BLaER1 (cell line): ENCODE measurements around the gene SCN5A.

Experiments
- H3K27ac ChIP-seq: shearing (Covaris generic); formaldehyde crosslinking; 2 replicates; pipeline ENCODE4 v1.8.1; 2022
- H3K27me3 ChIP-seq: shearing (Covaris generic); formaldehyde crosslinking; 2 replicates; pipeline ENCODE4 v1.8.1; 2022
- H3K36me3 ChIP-seq: shearing (Covaris generic); formaldehyde crosslinking; 2 replicates; pipeline ENCODE4 v1.8.1; 2022
- H3K4me1 ChIP-seq: shearing (Covaris generic); formaldehyde crosslinking; 2 replicates; pipeline ENCODE4 v1.8.1; 2022
- H3K4me2 ChIP-seq: shearing (Covaris generic); formaldehyde crosslinking; 2 replicates; pipeline ENCODE4 v1.8.1; 2022
- H3K4me3 ChIP-seq: shearing (Covaris generic); formaldehyde crosslinking; 2 replicates; pipeline ENCODE4 v1.8.1; 2022
- H3K9ac ChIP-seq: shearing (Covaris generic); formaldehyde crosslinking; 2 replicates; pipeline ENCODE4 v1.8.1; 2022
- H3K9me3 ChIP-seq: shearing (Covaris generic); formaldehyde crosslinking; 2 replicates; pipeline ENCODE4 v1.8.1; 2022
- H4K20me1 ChIP-seq: shearing (Covaris generic); formaldehyde crosslinking; 2 replicates; pipeline ENCODE4 v1.8.1; 2022
- Cebpa-rat ChIP-seq: shearing (Covaris generic); IDR thresholded peaks from 2 replicates; pipeline ENCODE4 v1.8.1; 2022

The SCN5A gene

DNA sequence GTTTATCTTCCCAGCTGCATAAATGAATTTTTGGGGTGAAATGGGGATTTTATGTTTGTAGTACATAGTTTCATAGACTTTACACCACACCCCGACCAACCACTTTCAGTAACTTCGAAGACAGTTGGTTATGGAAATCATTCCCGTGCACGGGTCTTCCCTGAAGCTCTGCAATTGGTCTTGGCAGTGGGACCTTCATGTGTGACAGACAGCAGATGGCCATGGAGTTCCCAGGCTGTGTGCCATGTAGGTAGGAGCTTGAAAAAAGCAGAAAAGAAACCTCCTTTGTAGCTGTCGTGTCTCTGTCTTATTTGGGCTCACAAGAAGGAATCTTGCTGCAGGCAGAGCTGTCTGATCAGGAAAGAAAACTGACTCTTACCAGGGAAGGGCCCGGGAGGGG lies 127.5 kb downstream of the SCN5A start:
- H4K20me1 ChIP-seq, result no peaks in the 10 kb centered on the region
- H3K4me3 ChIP-seq, result no peak overlapping the region
- no peaks in the 10 kb centered on the region for H3K27me3 ChIP-seq
- peaks cover 23% of the 10 kb centered on the region for H3K4me1 ChIP-seq
- H3K9me3 ChIP-seq, result no peaks in the 10 kb centered on the region
- no peak for TF ChIP-seq Cebpa-rat
- no peak overlapping the region for H3K4me2 ChIP-seq
- peaks cover 54% of the 10 kb centered on the region for H3K36me3 ChIP-seq
- no peak overlapping the region for H3K9ac ChIP-seq
- H3K27ac ChIP-seq, result no peak overlapping the region

DNA sequence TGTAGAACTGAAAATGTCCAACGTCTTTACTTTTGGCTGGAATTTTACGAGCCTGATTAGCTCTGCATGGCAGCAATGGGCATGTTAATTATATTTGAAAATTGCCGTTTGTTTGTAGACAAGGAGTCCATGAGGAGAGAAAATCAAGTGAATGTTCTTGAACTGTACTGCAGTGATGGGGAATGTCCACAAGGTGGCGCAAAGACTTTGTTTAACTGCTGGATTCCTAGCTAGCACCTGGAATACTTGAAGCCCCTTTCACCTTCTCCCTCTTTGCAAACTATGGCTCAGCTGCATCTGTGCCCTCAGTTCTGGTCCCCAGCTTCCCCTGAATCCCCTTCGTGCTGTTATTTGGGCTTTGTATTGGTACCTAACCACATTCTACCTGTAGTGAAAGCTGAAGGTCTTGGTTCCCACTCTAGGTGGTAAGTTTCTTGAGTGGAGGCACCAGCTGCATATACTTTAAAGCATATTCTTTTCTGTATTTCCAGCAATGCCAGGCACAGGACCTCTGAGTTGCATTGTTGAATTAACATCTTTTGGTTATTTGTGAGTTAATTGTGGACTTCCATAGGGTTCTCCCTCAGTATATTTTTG lies 128.0 kb downstream of the SCN5A start:
- Histone ChIP-seq H3K4me1 (peaks cover 23% of the 10 kb centered on the region), H3K4me2 (no peak overlapping the region), H3K4me3 (no peak overlapping the region), H3K27me3 (no peaks in the 10 kb centered on the region), H3K9ac (no peak overlapping the region), H3K27ac (no peak overlapping the region), H4K20me1 (no peaks in the 10 kb centered on the region), H3K9me3 (no peaks in the 10 kb centered on the region), H3K36me3 (peaks cover 49% of the 10 kb centered on the region)
- no peak for TF ChIP-seq Cebpa-rat

DNA sequence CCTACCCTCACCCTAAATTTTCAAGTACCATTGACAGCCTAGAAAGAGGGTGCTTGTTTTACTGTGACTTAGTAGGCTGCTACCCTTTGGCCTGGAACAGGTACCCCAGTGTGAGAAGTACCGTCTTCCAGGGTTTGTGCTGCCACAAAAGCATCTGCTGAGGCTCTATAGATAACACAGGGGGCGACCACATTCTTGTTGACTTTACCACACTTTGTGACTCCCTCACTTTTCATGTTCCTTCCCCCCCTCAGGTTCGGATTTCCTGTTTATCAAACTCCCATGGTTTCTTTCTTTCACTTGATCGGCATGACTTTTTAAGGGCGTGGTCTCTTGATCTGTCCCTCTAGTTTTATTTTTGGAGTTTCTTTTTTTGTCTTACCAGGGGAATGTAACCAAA lies 129.8 kb downstream of the SCN5A start:
- Histone ChIP-seq H3K9ac (0 out of 2 replicates have a peak overlapping the region, but pooled peaks have one; percentile 18), H3K9me3 (no peaks in the 10 kb centered on the region), H3K4me2 (peak overlapping the region; percentile 65), H4K20me1 (no peaks in the 10 kb centered on the region), H3K4me3 (no peak overlapping the region), H3K36me3 (peaks cover 41% of the 10 kb centered on the region), H3K27me3 (no peaks in the 10 kb centered on the region), H3K4me1 (peaks cover 23% of the 10 kb centered on the region), H3K27ac (peak overlapping the region; percentile 24; the same call in 1 of the 2 replicates)
- no peak for TF ChIP-seq Cebpa-rat

DNA sequence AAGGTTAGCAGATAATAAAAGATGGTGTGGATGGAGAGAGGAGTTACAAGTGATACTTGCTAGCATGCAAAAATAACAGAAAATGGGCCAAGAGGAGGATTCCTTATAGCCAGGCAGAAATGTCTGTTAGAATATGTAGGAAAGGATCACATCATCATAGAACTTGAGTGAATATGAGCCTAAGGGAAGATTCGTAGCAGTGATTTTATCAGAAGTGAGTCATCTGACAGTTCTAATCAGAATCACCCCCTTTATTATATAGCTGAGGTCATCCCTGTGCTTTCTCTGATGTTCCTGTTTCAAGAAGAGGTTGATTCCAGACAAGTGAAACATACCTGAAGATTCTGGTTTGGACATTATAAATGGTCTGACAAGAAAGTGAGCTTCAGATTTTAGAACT lies 130.5 kb downstream of the SCN5A start:
- Histone ChIP-seq H3K4me1 (peaks cover 23% of the 10 kb centered on the region), H3K4me2 (peak overlapping the region; percentile 65), H3K27me3 (no peaks in the 10 kb centered on the region), H4K20me1 (no peaks in the 10 kb centered on the region), H3K4me3 (no peak overlapping the region), H3K9me3 (no peaks in the 10 kb centered on the region), H3K9ac (no peak overlapping the region), H3K36me3 (peaks cover 40% of the 10 kb centered on the region), H3K27ac (no peak overlapping the region)
- no peak for TF ChIP-seq Cebpa-rat

DNA sequence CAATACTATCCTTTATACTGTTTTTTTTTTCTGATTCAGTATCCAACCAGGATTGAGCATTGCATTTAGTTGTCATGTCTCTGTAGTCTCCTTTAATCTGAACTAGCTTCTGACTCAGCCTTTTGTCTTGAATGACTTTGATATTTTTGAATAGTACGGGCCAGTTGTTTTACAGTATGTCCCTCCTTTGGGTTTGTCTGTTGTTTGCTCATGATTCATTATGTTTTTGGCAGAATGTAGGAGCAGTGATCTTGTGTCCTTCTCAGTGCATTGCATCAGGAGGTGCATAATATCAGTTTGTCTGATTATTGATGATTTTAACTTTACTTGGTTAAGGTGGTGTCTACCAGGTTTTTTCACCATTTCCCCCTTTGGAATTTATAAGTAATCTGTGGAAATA lies 132.8 kb downstream of the SCN5A start:
- Histone ChIP-seq H3K9ac (no peak overlapping the region), H3K36me3 (peaks cover 30% of the 10 kb centered on the region), H3K27me3 (no peaks in the 10 kb centered on the region), H3K9me3 (no peaks in the 10 kb centered on the region), H4K20me1 (no peaks in the 10 kb centered on the region), H3K27ac (no peak overlapping the region), H3K4me3 (no peak overlapping the region), H3K4me2 (no peak overlapping the region), H3K4me1 (peaks cover 23% of the 10 kb centered on the region)
- no peak for TF ChIP-seq Cebpa-rat

DNA sequence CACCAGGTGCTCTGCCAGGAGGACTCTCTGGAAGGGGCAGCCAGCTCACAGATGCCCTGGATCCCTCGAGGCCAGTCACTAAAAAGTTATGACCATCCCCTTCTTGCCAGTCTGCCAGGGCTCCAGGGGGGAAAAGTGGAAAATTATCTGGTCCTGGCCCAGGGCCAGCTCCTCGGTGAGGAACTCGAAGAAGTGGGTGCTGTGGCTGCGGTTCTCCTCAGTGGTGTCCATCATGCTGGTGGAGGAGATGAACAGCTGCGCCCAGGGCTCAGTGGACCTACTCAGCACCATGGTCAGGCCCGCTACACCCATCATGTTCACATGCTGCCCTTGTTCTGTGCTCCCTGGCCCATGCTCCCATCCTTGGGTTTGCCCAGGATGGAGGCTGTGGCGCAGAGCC lies 134.1 kb downstream of the SCN5A start:
- peaks cover 34% of the 10 kb centered on the region for H3K36me3 ChIP-seq
- no peak for TF ChIP-seq Cebpa-rat
- no peak overlapping the region for H3K9ac ChIP-seq
- H4K20me1 ChIP-seq, result no peaks in the 10 kb centered on the region
- H3K4me2 ChIP-seq, result no peak overlapping the region
- H3K9me3 ChIP-seq, result no peaks in the 10 kb centered on the region
- H3K4me3 ChIP-seq, result no peak overlapping the region
- no peak overlapping the region for H3K27ac ChIP-seq
- H3K4me1 ChIP-seq, result peaks cover 21% of the 10 kb centered on the region
- H3K27me3 ChIP-seq, result no peaks in the 10 kb centered on the region

DNA sequence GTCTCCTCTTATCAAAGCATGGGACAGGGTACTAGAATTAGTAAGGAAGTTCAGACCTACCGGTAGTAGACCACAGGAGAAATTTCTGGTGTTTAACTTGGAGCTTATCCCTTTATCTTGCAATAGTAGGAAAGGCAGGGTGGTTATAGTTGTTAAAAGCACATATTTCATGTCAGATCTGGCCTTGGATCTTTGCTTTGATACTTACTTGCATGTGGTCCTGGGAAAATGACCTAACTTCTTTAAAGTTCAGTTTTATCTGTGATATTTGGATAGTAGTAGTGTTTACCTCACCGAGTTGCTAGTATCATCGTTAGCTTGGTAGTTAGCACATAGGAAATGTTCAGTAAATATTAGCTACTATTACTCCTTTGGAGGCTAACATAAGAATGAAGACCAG lies 137.9 kb downstream of the SCN5A start:
- Histone ChIP-seq H3K9ac (no peak overlapping the region), H3K27me3 (no peaks in the 10 kb centered on the region), H3K36me3 (peaks cover 56% of the 10 kb centered on the region), H4K20me1 (no peaks in the 10 kb centered on the region), H3K27ac (no peak overlapping the region), H3K4me3 (no peak overlapping the region), H3K4me1 (no peaks in the 10 kb centered on the region), H3K9me3 (no peaks in the 10 kb centered on the region), H3K4me2 (no peak overlapping the region)
- no peak for TF ChIP-seq Cebpa-rat

DNA sequence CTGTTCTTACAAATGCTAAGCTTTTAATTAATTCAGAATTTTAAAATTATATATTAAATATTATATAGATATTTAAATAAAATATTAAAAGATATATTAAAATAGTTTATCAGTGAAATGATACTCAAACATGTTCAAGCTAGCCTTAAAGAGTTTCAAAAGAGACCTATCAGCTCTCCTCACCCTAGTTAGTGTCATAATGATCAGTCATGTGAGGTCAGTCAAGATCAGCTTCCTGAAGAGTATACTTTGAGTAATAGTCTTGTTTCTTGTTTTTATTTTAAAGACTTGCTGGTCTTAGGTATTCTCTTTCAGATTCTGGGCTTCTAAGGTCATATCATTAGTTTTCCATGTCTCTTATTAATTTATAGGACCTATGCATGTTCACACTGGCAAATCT lies 138.9 kb downstream of the SCN5A start:
- no peak overlapping the region for H3K4me3 ChIP-seq
- H3K4me2 ChIP-seq, result no peak overlapping the region
- no peak overlapping the region for H3K27ac ChIP-seq
- no peaks in the 10 kb centered on the region for H3K4me1 ChIP-seq
- H3K36me3 ChIP-seq, result peaks cover 59% of the 10 kb centered on the region
- H4K20me1 ChIP-seq, result no peaks in the 10 kb centered on the region
- H3K27me3 ChIP-seq, result no peaks in the 10 kb centered on the region
- no peaks in the 10 kb centered on the region for H3K9me3 ChIP-seq
- no peak overlapping the region for H3K9ac ChIP-seq
- no peak for TF ChIP-seq Cebpa-rat

DNA sequence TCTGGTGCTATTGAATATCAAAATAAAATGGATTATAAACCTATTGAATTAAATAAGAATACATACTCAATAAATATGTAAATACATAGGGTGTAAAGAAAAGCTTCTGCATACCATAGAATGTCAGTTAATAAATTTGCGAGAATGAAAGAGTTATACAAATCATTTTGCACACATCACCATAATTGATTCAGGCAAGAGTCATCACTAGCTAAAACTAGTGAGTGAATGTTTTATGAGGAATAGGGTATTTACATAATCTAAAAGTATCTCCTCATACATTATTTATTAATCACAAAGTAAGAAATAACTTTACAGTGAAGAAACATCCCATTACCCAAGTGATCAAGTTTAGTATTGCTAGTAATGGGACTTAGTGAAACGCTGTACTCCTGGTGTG lies 139.8 kb downstream of the SCN5A start:
- Histone ChIP-seq H3K4me2 (no peak overlapping the region), H3K27me3 (no peaks in the 10 kb centered on the region), H3K4me3 (no peak overlapping the region), H3K9me3 (no peaks in the 10 kb centered on the region), H3K27ac (no peak overlapping the region), H4K20me1 (no peaks in the 10 kb centered on the region), H3K4me1 (no peaks in the 10 kb centered on the region), H3K9ac (no peak overlapping the region), H3K36me3 (peaks cover 56% of the 10 kb centered on the region)
- TF ChIP-seq Cebpa-rat, result no peak

DNA sequence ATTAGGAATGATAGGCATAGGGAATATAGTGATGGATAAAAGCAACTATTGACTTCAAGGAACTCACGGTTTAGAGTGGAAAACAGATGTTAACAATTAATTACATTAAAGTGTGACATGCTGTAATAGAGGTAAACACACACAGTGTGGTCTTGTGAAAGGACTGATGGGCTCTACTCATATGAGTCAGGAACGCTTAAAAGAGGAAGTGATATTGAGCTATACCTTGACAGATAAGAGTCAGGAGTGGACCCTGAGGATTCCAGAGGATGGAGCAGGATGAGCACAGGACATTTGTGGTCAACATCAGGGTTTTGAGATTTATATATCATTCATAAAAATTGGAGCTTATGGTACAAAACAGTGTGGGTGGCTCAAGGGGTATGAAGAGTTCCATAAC lies 142.4 kb downstream of the SCN5A start:
- H3K9me3 ChIP-seq, result no peaks in the 10 kb centered on the region
- no peak overlapping the region for H3K4me2 ChIP-seq
- H3K4me1 ChIP-seq, result no peaks in the 10 kb centered on the region
- H3K9ac ChIP-seq, result no peak overlapping the region
- no peak overlapping the region for H3K27ac ChIP-seq
- no peak overlapping the region for H3K4me3 ChIP-seq
- no peaks in the 10 kb centered on the region for H3K27me3 ChIP-seq
- peaks cover 51% of the 10 kb centered on the region for H3K36me3 ChIP-seq
- H4K20me1 ChIP-seq, result no peaks in the 10 kb centered on the region
- TF ChIP-seq Cebpa-rat, result no peak
